Measurements from ENCODE around the gene ATF6.

DNA sequence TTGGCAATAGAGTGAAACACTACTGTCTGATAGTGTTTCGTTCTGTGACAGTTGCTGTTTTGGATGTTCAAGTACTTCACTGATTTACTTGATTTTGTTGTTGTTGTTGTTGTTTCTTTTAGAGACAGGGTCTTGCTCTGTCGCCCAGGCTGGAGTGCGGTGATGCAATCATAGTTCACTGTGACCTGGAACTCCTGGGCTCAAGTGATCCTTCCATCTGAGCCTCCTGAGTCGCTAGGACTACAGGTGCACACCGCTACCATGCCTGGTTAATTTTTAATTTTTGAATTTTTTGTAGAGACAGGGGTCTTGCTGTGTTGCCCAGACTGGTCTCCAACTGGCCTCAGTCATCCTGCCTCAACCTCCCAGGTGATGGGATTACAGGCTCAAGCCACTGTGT is 2.3 kb downstream of the ATF6 start:
- TF ChIP-seq, protein P1, sequence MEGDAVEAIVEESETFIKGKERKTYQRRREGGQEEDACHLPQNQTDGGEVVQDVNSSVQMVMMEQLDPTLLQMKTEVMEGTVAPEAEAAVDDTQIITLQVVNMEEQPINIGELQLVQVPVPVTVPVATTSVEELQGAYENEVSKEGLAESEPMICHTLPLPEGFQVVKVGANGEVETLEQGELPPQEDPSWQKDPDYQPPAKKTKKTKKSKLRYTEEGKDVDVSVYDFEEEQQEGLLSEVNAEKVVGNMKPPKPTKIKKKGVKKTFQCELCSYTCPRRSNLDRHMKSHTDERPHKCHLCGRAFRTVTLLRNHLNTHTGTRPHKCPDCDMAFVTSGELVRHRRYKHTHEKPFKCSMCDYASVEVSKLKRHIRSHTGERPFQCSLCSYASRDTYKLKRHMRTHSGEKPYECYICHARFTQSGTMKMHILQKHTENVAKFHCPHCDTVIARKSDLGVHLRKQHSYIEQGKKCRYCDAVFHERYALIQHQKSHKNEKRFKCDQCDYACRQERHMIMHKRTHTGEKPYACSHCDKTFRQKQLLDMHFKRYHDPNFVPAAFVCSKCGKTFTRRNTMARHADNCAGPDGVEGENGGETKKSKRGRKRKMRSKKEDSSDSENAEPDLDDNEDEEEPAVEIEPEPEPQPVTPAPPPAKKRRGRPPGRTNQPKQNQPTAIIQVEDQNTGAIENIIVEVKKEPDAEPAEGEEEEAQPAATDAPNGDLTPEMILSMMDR (IDR thresholded peaks at IDR 0.05; ENCODE audit: low read depth, low read length, poor library complexity, severe bottlenecking): no peak
- no peak for TF ChIP-seq EZH2phosphoT487 (IDR thresholded peaks at IDR 0.05; ENCODE audit: borderline replicate concordance, low read length)

Measured in DOHH2 (cell line).